Measurements from ENCODE around the gene MTREX. TPM values are rescaled to one million over a fixed set of nuclear protein-coding genes. Genes with fewer than 3 reads are reported as not detected.

The MTREX gene
- total RNA-seq, 4 donors from 2014 or later: 52.4 to 95.1 (median 60.7) TPM

DNA sequence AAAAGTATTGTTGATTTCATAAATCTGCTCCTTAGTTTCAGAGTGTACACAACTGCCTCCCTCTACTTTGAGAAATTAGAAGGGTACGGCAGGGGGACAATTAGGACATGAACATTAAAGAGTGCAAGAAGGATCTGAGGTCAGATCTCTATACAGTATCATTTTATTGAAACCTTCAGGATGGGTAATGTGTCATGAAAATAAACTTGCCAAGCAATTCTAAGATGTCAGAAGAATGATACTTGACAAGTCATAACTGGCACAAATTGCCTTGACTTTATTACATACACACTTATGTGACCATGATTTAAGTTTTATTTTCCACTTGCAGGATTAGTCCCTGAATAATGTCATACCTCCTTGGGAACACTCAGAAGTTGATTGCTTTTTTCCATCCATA is 134.2 kb downstream of the MTREX start:
- DNase-seq (ENCODE audit: low spot score in 2 of 2): no peak
- no peak overlapping the region for H3K4me3 ChIP-seq
- peaks cover 0 to 62% (median 17%) of the 10 kb centered on the region in 4 donors for H3K4me1 ChIP-seq
- H3K27me3 ChIP-seq: no peaks in the 10 kb centered on the region
- H3K36me3 ChIP-seq: peaks cover 0 to 14% (median 0%) of the 10 kb centered on the region in 3 donors
- H3K27ac ChIP-seq: peak overlapping the region in 2 of 4 donors; percentile 86 to 92
- H3K9me3 ChIP-seq: no peaks in the 10 kb centered on the region
- WGBS, 2 donors: 91 to 93% methylated on average over 1 of the region's 1 CpG
- TF ChIP-seq CTCF (IDR thresholded peaks at IDR 0.05) (no peak), EP300 (IDR thresholded peaks at IDR 0.05) (no peak), POLR2A (IDR thresholded peaks at IDR 0.05) (no peak)

GRCh38 chr5:55445791-55446190 is 138.0 kb downstream of the MTREX start:
- WGBS, 2 donors: 92 to 93% methylated on average over 3 of the region's 3 CpGs
- H3K4me3 ChIP-seq: no peak overlapping the region
- H3K4me1 ChIP-seq: peaks cover 0 to 35% (median 1%) of the 10 kb centered on the region in 4 donors
- no peaks in the 10 kb centered on the region for H3K9me3 ChIP-seq
- DNase-seq (ENCODE audit: low spot score in 2 of 2): no peak
- TF ChIP-seq CTCF (IDR thresholded peaks at IDR 0.05): no peak
- no peak for TF ChIP-seq POLR2A (IDR thresholded peaks at IDR 0.05)
- no peak for TF ChIP-seq EP300 (IDR thresholded peaks at IDR 0.05)
- peaks cover 0 to 14% (median 0%) of the 10 kb centered on the region in 3 donors for H3K36me3 ChIP-seq
- H3K27ac ChIP-seq: no peak overlapping the region
- H3K27me3 ChIP-seq: no peaks in the 10 kb centered on the region

DNA sequence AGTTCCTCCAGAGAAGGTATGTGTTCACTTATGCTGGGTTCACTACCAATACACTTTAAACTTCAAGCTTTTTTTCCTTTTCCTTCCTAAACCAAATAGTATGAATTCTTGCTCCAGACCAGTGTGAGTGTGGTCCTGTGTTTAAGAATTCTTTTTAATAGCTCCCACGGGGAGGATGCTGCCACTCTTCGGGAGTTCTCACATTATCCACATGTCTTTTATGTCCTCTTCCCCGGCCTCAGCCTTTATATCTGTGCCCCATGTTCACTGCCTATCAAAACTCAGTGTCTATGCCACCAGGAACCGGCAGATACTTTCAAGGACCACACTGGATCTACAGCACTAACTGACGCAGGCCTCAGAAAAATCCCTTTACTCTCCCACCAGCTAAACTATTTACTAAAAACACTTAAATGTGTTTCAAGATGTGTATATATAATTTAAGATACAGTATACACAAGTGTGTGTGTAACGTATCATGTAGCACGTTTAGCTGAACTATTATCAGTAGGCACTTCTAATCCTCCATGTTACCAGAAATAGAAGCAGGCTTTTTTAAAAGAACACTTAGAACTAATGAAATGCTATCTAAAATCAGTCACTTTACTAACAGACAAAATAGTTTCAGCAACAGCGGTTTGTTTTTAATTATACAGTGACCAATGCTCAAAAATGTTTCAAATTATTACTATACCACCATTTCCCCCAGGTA is 139.0 kb downstream of the MTREX start:
- H3K27me3 ChIP-seq: no peaks in the 10 kb centered on the region
- no peaks in the 10 kb centered on the region for H3K9me3 ChIP-seq
- whole genome bisulfite sequencing, 2 donors: 57 to 68% methylated on average over 8 of the region's 8 CpGs
- H3K36me3 ChIP-seq: peaks cover 0 to 4% (median 0%) of the 10 kb centered on the region in 3 donors
- DNase-seq (ENCODE audit: low spot score in 2 of 2): no peak
- no peak overlapping the region for H3K27ac ChIP-seq
- H3K4me3 ChIP-seq: no peak overlapping the region
- peaks cover 0 to 28% (median 1%) of the 10 kb centered on the region in 4 donors for H3K4me1 ChIP-seq
- no peak for TF ChIP-seq EP300 (IDR thresholded peaks at IDR 0.05)

- no peak for DNase-seq (ENCODE audit: low spot score in 2 of 2)
- 78 to 83% methylated on average over 4 of the region's 4 CpGs for whole genome bisulfite sequencing, 2 donors
- no peak overlapping the region for H3K27ac ChIP-seq
- no peaks in the 10 kb centered on the region for H3K27me3 ChIP-seq
- no peaks in the 10 kb centered on the region for H3K9me3 ChIP-seq
- H3K4me1 ChIP-seq: peaks cover 0 to 43% (median 2%) of the 10 kb centered on the region in 4 donors
- no peak overlapping the region for H3K4me3 ChIP-seq
- no peak for TF ChIP-seq CTCF (IDR thresholded peaks at IDR 0.05)
- no peak for TF ChIP-seq POLR2A (IDR thresholded peaks at IDR 0.05)
- no peak for TF ChIP-seq EP300 (IDR thresholded peaks at IDR 0.05)
- peaks cover 0 to 10% (median 0%) of the 10 kb centered on the region in 3 donors for H3K36me3 ChIP-seq
These were observed 142.4 kb downstream of the MTREX start for GRCh38 chr5:55450050-55450765.

- Histone ChIP-seq H3K36me3 (peaks cover 0 to 17% (median 0%) of the 10 kb centered on the region in 3 donors), H3K27me3 (no peaks in the 10 kb centered on the region), H3K4me3 (no peak overlapping the region), H3K4me1 (peaks cover 0 to 34% (median 2%) of the 10 kb centered on the region in 4 donors), H3K9me3 (no peaks in the 10 kb centered on the region), H3K27ac (no peak overlapping the region)
- TF ChIP-seq POLR2A (IDR thresholded peaks at IDR 0.05): no peak
- TF ChIP-seq EP300 (IDR thresholded peaks at IDR 0.05): no peak
- TF ChIP-seq CTCF (IDR thresholded peaks at IDR 0.05): no peak
- WGBS, 2 donors: 95 to 96% methylated on average over 2 of the region's 2 CpGs
- no peak for DNase-seq (ENCODE audit: low spot score in 2 of 2)
These were observed 144.2 kb downstream of the MTREX start for GRCh38 chr5:55451976-55452375.

All from tibial nerve (tissue), 4 donors.